Astrocyte (in vitro differentiated cells and primary cell): ENCODE data around the gene TRIM47. TPM values are rescaled to one million over a fixed set of nuclear protein-coding genes. Genes with fewer than 3 reads are reported as not detected.

Experiments
- DNase-seq: peaks from one replicate; pipeline ENCODE4 v3.0.0-alpha.2; 2010; ENCODE audit warnings: low read depth
- FAIRE-seq: peaks from 2 replicates; lab custom pipeline; 2011; peaks lifted over from hg19 to GRCh38; lab: Jason Lieb, UNC
- H2AFZ ChIP-seq: 2 replicates; pipeline ENCODE4 v1.6.0; 2012; ENCODE audit warnings: low read depth, low read length, inconsistent platforms
- H3K27ac ChIP-seq: 2 replicates; pipeline ENCODE4 v1.5.1; 2011; ENCODE audit warnings: low read depth, low read length, inconsistent platforms
- H3K27me3 ChIP-seq: 2 replicates; pipeline ENCODE4 v1.6.0; 2011; ENCODE audit warnings: low read length, inconsistent platforms; ENCODE audit not compliant: insufficient read depth
- H3K36me3 ChIP-seq: 2 replicates; pipeline ENCODE4 v1.5.1; 2011; ENCODE audit warnings: low read length, inconsistent platforms; ENCODE audit not compliant: insufficient read depth
- H3K4me1 ChIP-seq: 2 replicates; pipeline ENCODE4 v1.5.1; 2011; ENCODE audit warnings: low read length, inconsistent platforms; ENCODE audit not compliant: insufficient read depth
- H3K4me2 ChIP-seq: 2 replicates; pipeline ENCODE4 v1.6.0; 2012; ENCODE audit warnings: low read length, inconsistent platforms
- H3K4me3 ChIP-seq: 2 replicates; pipeline ENCODE4 v1.5.1; 2011; ENCODE audit warnings: low read depth, mild to moderate bottlenecking, low read length, inconsistent platforms; ENCODE audit not compliant: insufficient read depth
- H3K79me2 ChIP-seq: 2 replicates; pipeline ENCODE4 v1.6.0; 2012; ENCODE audit warnings: mild to moderate bottlenecking, low read length, inconsistent platforms; ENCODE audit not compliant: insufficient read depth
- H3K9ac ChIP-seq: 2 replicates; pipeline ENCODE4 v1.6.0; 2012; ENCODE audit warnings: mild to moderate bottlenecking, low read length, inconsistent platforms
- H3K9me3 ChIP-seq: 2 replicates; pipeline ENCODE4 v1.5.1; 2012; ENCODE audit warnings: low read depth, mild to moderate bottlenecking, low read length, inconsistent platforms; ENCODE audit not compliant: insufficient read depth
- H4K20me1 ChIP-seq: 2 replicates; pipeline ENCODE4 v1.6.0; 2012; ENCODE audit warnings: low read length, inconsistent platforms; ENCODE audit not compliant: insufficient read depth
- H3K27ac Mint-ChIP-seq: one replicate; pipeline ENCODE4 v1.8.0; 2021; ENCODE audit warnings: mild to moderate bottlenecking, mixed read lengths; ENCODE audit not compliant: unreplicated experiment
- H3K27me3 Mint-ChIP-seq: one replicate; pipeline ENCODE4 v1.8.0; 2021; ENCODE audit warnings: low read depth, mixed read lengths; ENCODE audit not compliant: unreplicated experiment
- H3K36me3 Mint-ChIP-seq: one replicate; pipeline ENCODE4 v1.8.0; 2021; ENCODE audit warnings: low read depth, mixed read lengths; ENCODE audit not compliant: unreplicated experiment
- H3K4me1 Mint-ChIP-seq: one replicate; pipeline ENCODE4 v1.8.0; 2021; ENCODE audit warnings: low read depth, mixed read lengths; ENCODE audit not compliant: unreplicated experiment
- H3K4me3 Mint-ChIP-seq: one replicate; pipeline ENCODE4 v1.8.0; 2021; ENCODE audit warnings: mild to moderate bottlenecking, moderate library complexity, mixed read lengths; ENCODE audit not compliant: unreplicated experiment
- H3K9me3 Mint-ChIP-seq: one replicate; pipeline ENCODE4 v1.8.0; 2021; ENCODE audit warnings: mild to moderate bottlenecking, mixed read lengths; ENCODE audit not compliant: unreplicated experiment
- CTCF ChIP-seq: IDR thresholded peaks from 2 replicates; pipeline ENCODE4 v1.5.1; 2011; ENCODE audit warnings: low read depth, mild to moderate bottlenecking, inconsistent platforms, low read length, moderate library complexity; ENCODE audit not compliant: insufficient read depth
- EZH2 ChIP-seq: IDR thresholded peaks from 2 replicates; pipeline ENCODE4 v1.6.1; 2012; ENCODE audit warnings: mild to moderate bottlenecking, low read length, inconsistent platforms; ENCODE audit not compliant: insufficient read depth
- total RNA-seq: library from RNA; stranded (reverse); gene quantifications from 2 replicates; pipeline ENCODE4 v1.2.1, GENCODE V29; 2021

The TRIM47 gene
- total RNA-seq, 1 donor from 2014 or later, result 5.9 TPM

GRCh38 chr17:75922963-75923874 is 44.8 kb upstream of the TRIM47 start:
- H3K79me2 ChIP-seq, result no peaks in the 10 kb centered on the region
- TF ChIP-seq CTCF (no peak), EZH2 (no peak)
- H3K4me3 Mint-ChIP-seq, result no peak overlapping the region
- no peaks in the 10 kb centered on the region for H3K27me3 ChIP-seq
- no peak overlapping the region for H3K4me3 ChIP-seq
- H3K4me1 Mint-ChIP-seq, result no peaks in the 10 kb centered on the region
- DNase-seq (no peak), FAIRE-seq (no peak)
- H3K36me3 Mint-ChIP-seq, result peaks cover 10% of the 10 kb centered on the region
- no peaks in the 10 kb centered on the region for H3K9me3 Mint-ChIP-seq
- no peaks in the 10 kb centered on the region for H3K4me1 ChIP-seq
- H3K27ac Mint-ChIP-seq, result no peak overlapping the region
- H3K27me3 Mint-ChIP-seq, result peaks cover 5% of the 10 kb centered on the region
- no peak overlapping the region for H3K27ac ChIP-seq
- H3K9ac ChIP-seq, result no peak overlapping the region
- H3K36me3 ChIP-seq, result peaks cover 2% of the 10 kb centered on the region
- no peaks in the 10 kb centered on the region for H4K20me1 ChIP-seq
- no peaks in the 10 kb centered on the region for H3K9me3 ChIP-seq
- H2AFZ ChIP-seq, result no peak overlapping the region
- H3K4me2 ChIP-seq, result no peak overlapping the region

- FAIRE-seq (no peak), DNase-seq (no peak)
- Mint-ChIP-seq H3K4me3 (no peak overlapping the region), H3K27me3 (peaks cover 5% of the 10 kb centered on the region), H3K9me3 (no peaks in the 10 kb centered on the region), H3K36me3 (peaks cover 9% of the 10 kb centered on the region), H3K27ac (no peak overlapping the region), H3K4me1 (no peaks in the 10 kb centered on the region)
- Histone ChIP-seq H4K20me1 (no peaks in the 10 kb centered on the region), H3K27ac (no peak overlapping the region), H2AFZ (no peak overlapping the region), H3K36me3 (peaks cover 2% of the 10 kb centered on the region), H3K79me2 (no peaks in the 10 kb centered on the region), H3K4me3 (no peak overlapping the region), H3K9ac (no peak overlapping the region), H3K27me3 (no peaks in the 10 kb centered on the region), H3K9me3 (no peaks in the 10 kb centered on the region), H3K4me2 (no peak overlapping the region), H3K4me1 (no peaks in the 10 kb centered on the region)
- TF ChIP-seq EZH2, result no peak
- TF ChIP-seq CTCF, result no peak
Observed at GRCh38 chr17:75922173-75922961, 44.0 kb upstream of the TRIM47 start.
